ENCODE data around the gene MCF2L.
"Not testable (repeated sequence)": the region's sequence is repeated elsewhere in the genome, so short reads cannot be mapped to it uniquely, and the experiment has no call there.

The MCF2L gene

GRCh38 chr13:113053801-113054604, 85.0 kb downstream of the MCF2L start:
- DNase-seq = no peak

GRCh38 chr13:113057084-113057483, 88.1 kb downstream of the MCF2L start:
- DNase-seq = no peak

- DNase-seq = not testable (repeated sequence)
These were observed 88.5 kb downstream of the MCF2L start for GRCh38 chr13:113057559-113057958.

GRCh38 chr13:113058129-113058987, 89.3 kb downstream of the MCF2L start:
- DNase-seq = no peak

- no peak for DNase-seq
These were observed 90.2 kb downstream of the MCF2L start for GRCh38 chr13:113058988-113059850.

GRCh38 chr13:113059891-113060290, 90.9 kb downstream of the MCF2L start:
- no peak for DNase-seq

- DNase-seq = no peak
These were observed 91.7 kb downstream of the MCF2L start for GRCh38 chr13:113060557-113061270.

- no peak for DNase-seq
These were observed 92.2 kb downstream of the MCF2L start for GRCh38 chr13:113061271-113061625.

- no peak for DNase-seq
These were observed 92.9 kb downstream of the MCF2L start for GRCh38 chr13:113061796-113062425.

- DNase-seq = no peak
These were observed 93.7 kb downstream of the MCF2L start for GRCh38 chr13:113062691-113063090.

GRCh38 chr13:113063091-113063491, 94.1 kb downstream of the MCF2L start:
- DNase-seq = no peak

- no peak for DNase-seq
These were observed 95.1 kb downstream of the MCF2L start for GRCh38 chr13:113064000-113064533.

GRCh38 chr13:113064534-113065405, 95.8 kb downstream of the MCF2L start:
- DNase-seq = no peak

- no peak for DNase-seq
These were observed 96.6 kb downstream of the MCF2L start for GRCh38 chr13:113065406-113066141.

- DNase-seq = no peak
These were observed 97.1 kb downstream of the MCF2L start for GRCh38 chr13:113066142-113066455.

- DNase-seq = no peak
These were observed 97.7 kb downstream of the MCF2L start for GRCh38 chr13:113066746-113067145.

- DNase-seq = no peak
These were observed 101.1 kb downstream of the MCF2L start for GRCh38 chr13:113069861-113070805.

GRCh38 chr13:113070855-113071254, 101.8 kb downstream of the MCF2L start:
- no peak for DNase-seq

- no peak for DNase-seq
These were observed 103.4 kb downstream of the MCF2L start for GRCh38 chr13:113072376-113072775.
